ENCODE measurements around the gene CYTH2.

The CYTH2 gene

GRCh38 chr19:48492925-48493717 is 24.0 kb downstream of the CYTH2 start:
- DNase-seq, result peak; percentile 71 to 79 (median 73)
- H3K27me3 ChIP-seq (replicated peaks; ENCODE audit: control insufficient read depth, insufficient read depth, low read length, poor library complexity, severe bottlenecking), result peaks cover 12% of the 10 kb centered on the region
- no peaks in the 10 kb centered on the region for H3K9me3 ChIP-seq (ENCODE audit: control insufficient read depth, low read length)
- no peaks in the 10 kb centered on the region for H3K36me3 ChIP-seq (ENCODE audit: control insufficient read depth, insufficient read depth, low read length)
- H3K4me3 ChIP-seq (ENCODE audit: insufficient read depth, low read depth, low read length, poor library complexity, severe bottlenecking), result peak overlapping the region; percentile 51
- peaks cover 26% of the 10 kb centered on the region for H3K4me1 ChIP-seq (ENCODE audit: control insufficient read depth, insufficient read depth, low read length, poor library complexity, severe bottlenecking)
- no peak overlapping the region for H3K27ac ChIP-seq (ENCODE audit: insufficient read depth, low read length, poor library complexity, severe bottlenecking)

DNA sequence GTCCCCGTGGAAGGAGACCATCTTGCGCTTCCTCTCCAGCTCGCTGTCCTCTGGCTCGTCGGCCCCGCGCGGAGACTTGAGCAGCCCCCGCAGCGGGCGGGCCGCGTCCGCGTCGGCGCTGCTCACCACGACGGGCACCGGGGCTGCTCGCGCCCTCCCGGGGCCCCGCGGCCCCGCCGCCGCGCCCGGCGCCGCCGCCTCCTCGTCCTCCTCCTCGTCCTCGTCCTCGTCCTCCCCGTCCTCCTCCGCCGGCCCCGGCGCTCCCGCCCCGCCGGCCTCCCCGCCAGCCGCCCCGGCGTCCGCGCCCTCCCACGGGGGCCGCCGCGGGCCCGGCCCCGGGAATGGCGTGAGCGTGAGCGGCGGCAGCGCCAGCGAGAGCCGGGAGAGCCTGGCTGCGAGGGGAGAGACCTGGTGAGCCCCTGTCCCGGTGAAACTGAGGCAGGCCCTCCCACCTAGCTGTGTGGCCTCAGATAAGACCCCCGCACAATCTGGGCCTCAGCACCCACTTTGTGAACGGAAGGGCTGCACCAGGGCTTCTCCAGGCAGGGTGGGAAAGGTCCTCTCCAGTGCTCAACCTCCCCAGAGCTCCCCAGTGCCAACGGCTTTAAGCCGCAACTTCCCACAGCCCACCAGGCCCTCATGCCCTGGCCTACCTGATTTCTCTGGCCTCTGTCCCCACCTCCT is 24.7 kb downstream of the CYTH2 start:
- Histone ChIP-seq H3K4me1 (ENCODE audit: control insufficient read depth, insufficient read depth, low read length, poor library complexity, severe bottlenecking) (peaks cover 26% of the 10 kb centered on the region), H3K27me3 (replicated peaks; ENCODE audit: control insufficient read depth, insufficient read depth, low read length, poor library complexity, severe bottlenecking) (peaks cover 12% of the 10 kb centered on the region), H3K9me3 (ENCODE audit: control insufficient read depth, low read length) (no peaks in the 10 kb centered on the region), H3K36me3 (ENCODE audit: control insufficient read depth, insufficient read depth, low read length) (no peaks in the 10 kb centered on the region), H3K27ac (ENCODE audit: insufficient read depth, low read length, poor library complexity, severe bottlenecking) (no peak overlapping the region), H3K4me3 (ENCODE audit: insufficient read depth, low read depth, low read length, poor library complexity, severe bottlenecking) (peak overlapping the region; percentile 51)
- DNase-seq, result no peak

- DNase-seq, result no peak
- no peak overlapping the region for H3K27ac ChIP-seq (ENCODE audit: insufficient read depth, low read length, poor library complexity, severe bottlenecking)
- no peaks in the 10 kb centered on the region for H3K36me3 ChIP-seq (ENCODE audit: control insufficient read depth, insufficient read depth, low read length)
- H3K27me3 ChIP-seq (replicated peaks; ENCODE audit: control insufficient read depth, insufficient read depth, low read length, poor library complexity, severe bottlenecking), result peaks cover 12% of the 10 kb centered on the region
- H3K9me3 ChIP-seq (ENCODE audit: control insufficient read depth, low read length), result no peaks in the 10 kb centered on the region
- no peak overlapping the region for H3K4me3 ChIP-seq (ENCODE audit: insufficient read depth, low read depth, low read length, poor library complexity, severe bottlenecking)
- H3K4me1 ChIP-seq (ENCODE audit: control insufficient read depth, insufficient read depth, low read length, poor library complexity, severe bottlenecking), result peaks cover 26% of the 10 kb centered on the region
Measured at GRCh38 chr19:48495396-48495795, 26.2 kb downstream of the CYTH2 start.

GRCh38 chr19:48496959-48497727 is 28.0 kb downstream of the CYTH2 start:
- Histone ChIP-seq H3K9me3 (ENCODE audit: control insufficient read depth, low read length) (no peaks in the 10 kb centered on the region), H3K4me3 (ENCODE audit: insufficient read depth, low read depth, low read length, poor library complexity, severe bottlenecking) (no peak overlapping the region), H3K36me3 (ENCODE audit: control insufficient read depth, insufficient read depth, low read length) (no peaks in the 10 kb centered on the region), H3K4me1 (ENCODE audit: control insufficient read depth, insufficient read depth, low read length, poor library complexity, severe bottlenecking) (peaks cover 24% of the 10 kb centered on the region), H3K27me3 (replicated peaks; ENCODE audit: control insufficient read depth, insufficient read depth, low read length, poor library complexity, severe bottlenecking) (peaks cover 9% of the 10 kb centered on the region), H3K27ac (ENCODE audit: insufficient read depth, low read length, poor library complexity, severe bottlenecking) (no peak overlapping the region)
- no peak for DNase-seq

GRCh38 chr19:48497728-48498594 is 28.8 kb downstream of the CYTH2 start:
- H3K36me3 ChIP-seq (ENCODE audit: control insufficient read depth, insufficient read depth, low read length), result no peaks in the 10 kb centered on the region
- H3K4me3 ChIP-seq (ENCODE audit: insufficient read depth, low read depth, low read length, poor library complexity, severe bottlenecking), result no peak overlapping the region
- peaks cover 22% of the 10 kb centered on the region for H3K4me1 ChIP-seq (ENCODE audit: control insufficient read depth, insufficient read depth, low read length, poor library complexity, severe bottlenecking)
- peaks cover 9% of the 10 kb centered on the region for H3K27me3 ChIP-seq (replicated peaks; ENCODE audit: control insufficient read depth, insufficient read depth, low read length, poor library complexity, severe bottlenecking)
- no peak overlapping the region for H3K27ac ChIP-seq (ENCODE audit: insufficient read depth, low read length, poor library complexity, severe bottlenecking)
- DNase-seq, result no peak
- H3K9me3 ChIP-seq (ENCODE audit: control insufficient read depth, low read length), result no peaks in the 10 kb centered on the region

DNA sequence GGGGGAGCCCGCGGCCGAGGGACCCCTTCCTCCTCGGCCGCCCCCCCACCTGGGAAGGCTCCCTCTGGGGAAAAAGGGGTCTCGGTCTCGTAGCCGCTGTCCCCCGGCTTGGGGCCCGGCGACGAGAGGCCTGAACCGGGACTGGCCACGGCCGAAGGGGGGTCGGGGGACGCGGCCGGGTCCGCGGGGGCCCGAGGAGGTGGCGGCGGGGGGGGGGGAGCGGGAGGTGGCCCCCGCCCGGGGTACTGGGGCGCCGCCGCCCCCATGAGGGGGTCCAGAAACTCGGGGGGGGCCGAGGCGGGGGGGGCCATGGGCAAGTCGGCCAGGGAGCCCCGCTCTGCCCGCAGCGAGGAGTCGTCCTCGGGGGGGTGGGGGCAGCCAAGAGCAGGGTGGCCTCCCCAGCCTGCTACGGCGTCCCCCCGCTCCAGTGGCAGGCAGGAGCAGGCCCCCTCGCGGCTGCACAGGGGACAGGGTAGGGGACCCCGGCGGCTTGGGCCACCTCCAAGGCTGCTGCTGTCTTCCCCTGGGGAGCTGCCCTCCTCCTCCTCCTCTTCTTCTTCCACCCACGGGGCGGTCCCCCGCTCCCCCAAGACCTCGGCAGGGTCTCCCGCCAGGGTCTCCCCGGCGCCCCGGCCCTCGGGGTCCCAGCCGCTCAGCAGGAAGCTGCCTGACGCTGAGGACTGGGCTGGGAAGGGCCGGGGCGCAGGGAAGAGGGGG is 29.6 kb downstream of the CYTH2 start:
- Histone ChIP-seq H3K27me3 (replicated peaks; ENCODE audit: control insufficient read depth, insufficient read depth, low read length, poor library complexity, severe bottlenecking) (peaks cover 9% of the 10 kb centered on the region), H3K27ac (ENCODE audit: insufficient read depth, low read length, poor library complexity, severe bottlenecking) (no peak overlapping the region)
- no peak for DNase-seq

GRCh38 chr19:48499316-48500090 is 30.3 kb downstream of the CYTH2 start:
- Histone ChIP-seq H3K9me3 (ENCODE audit: control insufficient read depth, low read length) (no peaks in the 10 kb centered on the region), H3K36me3 (ENCODE audit: control insufficient read depth, insufficient read depth, low read length) (no peaks in the 10 kb centered on the region), H3K27me3 (replicated peaks; ENCODE audit: control insufficient read depth, insufficient read depth, low read length, poor library complexity, severe bottlenecking) (peaks cover 6% of the 10 kb centered on the region), H3K4me1 (ENCODE audit: control insufficient read depth, insufficient read depth, low read length, poor library complexity, severe bottlenecking) (peaks cover 15% of the 10 kb centered on the region), H3K4me3 (ENCODE audit: insufficient read depth, low read depth, low read length, poor library complexity, severe bottlenecking) (no peak overlapping the region), H3K27ac (ENCODE audit: insufficient read depth, low read length, poor library complexity, severe bottlenecking) (no peak overlapping the region)
- no peak for DNase-seq

More for the DNA sequence above, 29.6 kb downstream of the CYTH2 start:
- H3K36me3 ChIP-seq (ENCODE audit: control insufficient read depth, insufficient read depth, low read length), result no peaks in the 10 kb centered on the region
- no peak overlapping the region for H3K4me3 ChIP-seq (ENCODE audit: insufficient read depth, low read depth, low read length, poor library complexity, severe bottlenecking)
- H3K4me1 ChIP-seq (ENCODE audit: control insufficient read depth, insufficient read depth, low read length, poor library complexity, severe bottlenecking), result peaks cover 19% of the 10 kb centered on the region
- H3K9me3 ChIP-seq (ENCODE audit: control insufficient read depth, low read length), result no peaks in the 10 kb centered on the region

DNA sequence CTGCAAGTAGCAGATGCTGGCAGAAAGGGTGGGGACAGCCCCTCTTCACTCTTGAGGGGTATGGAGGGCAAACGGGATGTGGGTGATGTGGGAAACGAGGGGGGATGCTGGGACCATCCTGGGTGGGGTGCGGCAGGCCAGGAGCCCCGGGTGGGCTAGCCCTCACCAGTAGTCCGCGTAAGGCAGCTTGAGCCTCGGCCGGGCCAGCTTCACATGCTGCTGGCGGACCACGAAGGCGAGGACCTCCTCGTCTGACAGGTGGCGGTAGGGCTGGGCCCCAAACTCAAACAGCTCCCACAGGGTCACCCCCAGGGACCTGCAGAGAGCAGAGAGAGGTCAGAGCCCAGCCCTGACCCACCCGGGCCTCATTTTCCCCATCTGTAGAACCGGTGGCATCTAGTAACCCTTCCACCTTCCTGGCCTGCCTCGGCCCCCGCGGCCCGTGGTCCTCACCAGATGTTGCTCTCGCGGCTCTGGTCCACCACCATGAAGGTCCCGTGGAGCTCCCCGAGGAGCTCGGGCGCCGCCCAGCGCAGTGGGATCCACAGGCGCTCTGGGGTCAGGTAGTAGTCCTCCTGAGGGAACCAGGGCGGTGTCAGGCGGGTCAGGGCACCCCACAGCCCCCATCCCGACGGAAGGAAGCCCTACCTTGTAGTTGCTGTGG is 31.8 kb downstream of the CYTH2 start:
- Histone ChIP-seq H3K4me1 (ENCODE audit: control insufficient read depth, insufficient read depth, low read length, poor library complexity, severe bottlenecking) (peaks cover 15% of the 10 kb centered on the region), H3K4me3 (ENCODE audit: insufficient read depth, low read depth, low read length, poor library complexity, severe bottlenecking) (peak overlapping the region; percentile 0), H3K36me3 (ENCODE audit: control insufficient read depth, insufficient read depth, low read length) (no peaks in the 10 kb centered on the region), H3K27me3 (replicated peaks; ENCODE audit: control insufficient read depth, insufficient read depth, low read length, poor library complexity, severe bottlenecking) (peaks cover 6% of the 10 kb centered on the region), H3K27ac (ENCODE audit: insufficient read depth, low read length, poor library complexity, severe bottlenecking) (no peak overlapping the region), H3K9me3 (ENCODE audit: control insufficient read depth, low read length) (no peaks in the 10 kb centered on the region)
- no peak for DNase-seq
